K562 (cell line): Measurements from ENCODE around the gene AJAP1. TPM values are rescaled to one million over a fixed set of nuclear protein-coding genes. Genes with fewer than 3 reads are reported as not detected.

Source experiments
- ATAC-seq: fragments of 200-7000 bp; cut with Tn5 transposase; 3 replicates; pipeline ENCODE4 v1.9.1; 2020; ENCODE audit warnings: moderate library complexity
- BruUV-seq: library from RNA; stranded (reverse); fragments of 400-500 nt; replicated peaks from 2 replicates; lab custom pipeline; 2021; lab: Mats Ljungman, UMichigan
- CTCF ChIA-PET: fragments of 300-600 bp; formaldehyde crosslinking; extraction: SDS; loops from one replicate; lab custom pipeline; 2021; ENCODE audit warnings: low intra/inter-chr PET ratio; lab: Yijun Ruan, JAX
- POLR2A ChIA-PET: fragments of 300-600, 350-650 bp; sonication (Branson Sonifier 250); formaldehyde crosslinking; extraction: SDS; loops from one replicate; lab custom pipeline; 2021; ENCODE audit warnings: antibody characterized with exemption, inconsistent platforms; lab: Yijun Ruan, JAX
- DNase-seq, 4 experiments: peaks; one replicate each; pipeline versions ENCODE4 v3.0.0 to v3.0.0-alpha.2; 2011 to 2018; ENCODE audit warnings: low spot score in 3 of 4, mixed read lengths in 3 of 4; ENCODE audit errors: extremely low read depth in 1 of 4
- FAIRE-seq: peaks from 2 replicates; lab custom pipeline; 2011; peaks lifted over from hg19 to GRCh38; lab: Jason Lieb, UNC
- H2AFZ ChIP-seq: 2 replicates; pipeline ENCODE4 v1.6.0; 2011; ENCODE audit warnings: low read depth, low read length, control low read depth, inconsistent platforms
- H3K27ac ChIP-seq: fragments of 200-600 bp; 3 replicates; pipeline ENCODE4 v1.8.0; 2011; ENCODE audit warnings: low read depth, mild to moderate bottlenecking, control low read depth, inconsistent platforms, low read length, moderate library complexity, mixed read lengths; ENCODE audit errors: extremely low read depth
- H3K27me3 ChIP-seq, 2 experiments: fragments of 300-600 bp in 1 of 2; 2 replicates in 1 of 2; 3 replicates in 1 of 2; pipeline versions ENCODE4 v1.6.0 to v1.8.0; 2011; ENCODE audit warnings: inconsistent platforms in 2 of 2, low read length in 2 of 2, mild to moderate bottlenecking in 1 of 2, mixed read lengths in 1 of 2, moderate library complexity in 1 of 2; ENCODE audit not compliant: control insufficient read depth in 2 of 2, insufficient read depth in 2 of 2
- H3K36me3 ChIP-seq: fragments of 300-600 bp; 3 replicates; pipeline ENCODE4 v1.8.0; 2011; ENCODE audit warnings: mild to moderate bottlenecking, low read length, inconsistent platforms; ENCODE audit not compliant: control insufficient read depth, insufficient read depth
- H3K4me1 ChIP-seq, 2 experiments: fragments of 200-600 bp in 1 of 2; replicated peaks in 1 of 2; 2 replicates in 1 of 2; 3 replicates in 1 of 2; pipeline versions ENCODE4 v1.5.1 to v1.8.0; 2011; ENCODE audit warnings: inconsistent platforms in 2 of 2, low read length in 2 of 2, mild to moderate bottlenecking in 1 of 2, mixed read lengths in 1 of 2, moderate library complexity in 1 of 2; ENCODE audit not compliant: control insufficient read depth in 2 of 2, insufficient read depth in 2 of 2
- H3K4me2 ChIP-seq: 2 replicates; pipeline ENCODE4 v1.6.1; 2011; ENCODE audit warnings: low read length, control low read depth, inconsistent platforms, mixed read lengths; ENCODE audit not compliant: insufficient read depth
- H3K4me3 ChIP-seq: fragments of 200-600 bp; sonication (generic), shearing (Covaris generic); 2 replicates; pipeline ENCODE4 v1.5.1; 2016; ENCODE audit warnings: control low read depth, inconsistent platforms
- H3K79me2 ChIP-seq: fragments of 200-600 bp; 3 replicates; pipeline ENCODE4 v1.8.0; 2011; ENCODE audit warnings: low read length, inconsistent platforms; ENCODE audit not compliant: control insufficient read depth, insufficient read depth
- H3K9ac ChIP-seq, 2 experiments: 2 replicates each; pipeline versions ENCODE4 v1.6.0 to v1.6.1; 2011; ENCODE audit warnings: low read depth in 2 of 2, low read length in 2 of 2, control low read depth in 1 of 2, inconsistent platforms in 1 of 2, mild to moderate bottlenecking in 1 of 2, mixed read lengths in 1 of 2; ENCODE audit not compliant: insufficient read depth in 1 of 2
- H3K9me1 ChIP-seq: one replicate; pipeline ENCODE4 v1.6.0; 2011; ENCODE audit warnings: inconsistent platforms, mild to moderate bottlenecking, low read length, moderate library complexity; ENCODE audit not compliant: control insufficient read depth, insufficient read depth
- H3K9me3 ChIP-seq: replicated peaks from 2 replicates; pipeline ENCODE4 v1.5.1; 2011; ENCODE audit warnings: low read depth, low read length, inconsistent platforms; ENCODE audit not compliant: control insufficient read depth, insufficient read depth
- H4K20me1 ChIP-seq: replicated peaks from 2 replicates; pipeline ENCODE4 v1.6.1; 2011; ENCODE audit warnings: low read length, inconsistent platforms, mixed read lengths; ENCODE audit not compliant: control insufficient read depth, insufficient read depth
- DLX4 ChIP-seq: fragments of 250-450 bp; sonication (Bioruptor Pico); IDR thresholded peaks from 2 replicates; pipeline ENCODE4 v1.6.1; 2021; ENCODE audit warnings: mild to moderate bottlenecking
- SUPT5H ChIP-seq: fragments of 450-650 bp; IDR thresholded peaks from 2 replicates; pipeline ENCODE4 v1.6.1; 2016
- TAF9B ChIP-seq: fragments of 450-650 bp; IDR thresholded peaks from 2 replicates; pipeline ENCODE4 v1.6.1; 2018; ENCODE audit warnings: mild to moderate bottlenecking; ENCODE audit not compliant: partially characterized antibody
- WGBS: fragments of 100-300 bp; shearing (Covaris generic); methylation state at CpG from one replicate; pipeline ENCODE4 v1.1.6; 2016; ENCODE audit warnings: low coverage, mixed read lengths; ENCODE audit not compliant: insufficient coverage; ENCODE audit errors: missing lambda C conversion rate; 5-methylcytosine and 5-hydroxymethylcytosine counted together
- in situ Hi-C: fragments of 300-500 bp; cut with MboI; formaldehyde crosslinking; loops from 4 replicates; pipeline ENCODE4 v1.15.0; 2018; ENCODE audit warnings: inconsistent platforms, mixed read lengths
- intact Hi-C: fragments of 100-400 bp; cut with micrococcal nuclease; formaldehyde crosslinking; loops from 2 replicates; pipeline ENCODE4 v1.14.2; 2022
- polyA plus RNA-seq, 8 experiments: library from polyadenylated mRNA; depleted of rRNA in 4 of 8; stranded (reverse) in 5 of 8; unstranded in 3 of 8; fragments of >200 nt; fragmentation: Nextera tagmentation in 2 of 8; fragmentation: Illumina TruSeq in 1 of 8; extraction: Ambion mirVana in 2 of 8; extraction: Trizol in 1 of 8; gene quantifications; 2 replicates each; pipeline versions ENCODE4 v1.2.1 to v1.2.3, GENCODE V29; 2011 to 2014; ENCODE audit warnings: inconsistent platforms in 1 of 8, missing spikeins in 1 of 8
- total RNA-seq, 7 experiments: library from RNA; depleted of rRNA in 6 of 7; stranded (reverse); fragments of >200 nt in 6 of 7; fragmentation: Illumina TruSeq in 2 of 7; extraction: Trizol in 2 of 7; gene quantifications; 2 replicates each; pipeline versions ENCODE4 v1.2.1 to v1.2.3, GENCODE V29; 2011 to 2021; ENCODE audit warnings: low replicate concordance in 1 of 7
- TF ChIP-seq, protein P1 (sequence below): sonication (generic); formaldehyde crosslinking; IDR thresholded peaks from 2 replicates; pipeline ENCODE4 v1.4.0; 2020; ENCODE audit warnings: mild to moderate bottlenecking, missing genetic modification reagents
- TF ChIP-seq, protein P2 (sequence below): fragments of 200-400 bp; formaldehyde crosslinking; IDR thresholded peaks from 2 replicates; pipeline ENCODE4 v1.6.1; 2017; ENCODE audit warnings: mild to moderate bottlenecking, low read depth, low read length, moderate library complexity

Gene AJAP1
- total and polyA plus RNA-seq, 9 of the 15 experiments (the other 6 are each of a cell fraction or from before 2014, with no cell fraction given): not detected

DNA sequence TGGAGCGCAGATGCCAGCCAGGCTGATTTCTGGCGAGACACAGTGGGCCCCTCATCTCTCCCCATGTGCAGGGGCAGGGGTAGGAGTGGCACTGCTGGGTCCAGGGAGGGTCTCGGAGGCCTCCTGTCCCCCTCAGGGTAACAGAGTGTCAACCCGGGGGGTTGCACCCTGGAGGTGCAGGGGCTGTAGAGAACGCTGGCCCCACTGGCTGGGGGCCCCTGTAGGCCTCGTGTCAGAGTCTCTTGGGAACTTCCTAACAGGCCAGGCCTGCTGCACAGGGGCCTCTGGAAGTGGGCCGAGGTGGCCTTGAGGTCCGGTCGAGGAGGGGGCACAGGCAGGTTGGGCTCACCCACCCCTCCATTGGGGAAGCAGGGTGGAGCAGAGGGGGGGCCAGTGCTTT, 38.9 kb upstream of the AJAP1 start:
- ATAC-seq (no peak), FAIRE-seq (no peak), DNase-seq (no peak)
- intact Hi-C loops (no loop called here), in situ Hi-C loops (no loop called here)
- Histone ChIP-seq H3K9me1 (no peaks in the 10 kb centered on the region), H3K4me2 (no peak overlapping the region), H3K79me2 (no peaks in the 10 kb centered on the region), H3K27ac (no peak overlapping the region), H3K4me1 (no peaks in the 10 kb centered on the region), H4K20me1 (no peaks in the 10 kb centered on the region), H3K9ac (no peak overlapping the region), H3K27me3 (peaks cover 0 to 21% of the 10 kb centered on the region in 2 experiments; a peak in 3 of 5 replicates), H3K36me3 (no peaks in the 10 kb centered on the region), H3K9me3 (no peaks in the 10 kb centered on the region), H2AFZ (no peak overlapping the region), H3K4me3 (no peak overlapping the region)
- ChIA-PET CTCF (no interaction called here), POLR2A (no interaction called here)
- BruUV-seq: no TSS peak
- 0% methylated on average over 9 of the region's 9 CpGs for WGBS
- no peak for TF ChIP-seq TAF9B
- TF ChIP-seq DLX4 (CRISPR knock-in tag): no peak
- TF ChIP-seq, protein P1, sequence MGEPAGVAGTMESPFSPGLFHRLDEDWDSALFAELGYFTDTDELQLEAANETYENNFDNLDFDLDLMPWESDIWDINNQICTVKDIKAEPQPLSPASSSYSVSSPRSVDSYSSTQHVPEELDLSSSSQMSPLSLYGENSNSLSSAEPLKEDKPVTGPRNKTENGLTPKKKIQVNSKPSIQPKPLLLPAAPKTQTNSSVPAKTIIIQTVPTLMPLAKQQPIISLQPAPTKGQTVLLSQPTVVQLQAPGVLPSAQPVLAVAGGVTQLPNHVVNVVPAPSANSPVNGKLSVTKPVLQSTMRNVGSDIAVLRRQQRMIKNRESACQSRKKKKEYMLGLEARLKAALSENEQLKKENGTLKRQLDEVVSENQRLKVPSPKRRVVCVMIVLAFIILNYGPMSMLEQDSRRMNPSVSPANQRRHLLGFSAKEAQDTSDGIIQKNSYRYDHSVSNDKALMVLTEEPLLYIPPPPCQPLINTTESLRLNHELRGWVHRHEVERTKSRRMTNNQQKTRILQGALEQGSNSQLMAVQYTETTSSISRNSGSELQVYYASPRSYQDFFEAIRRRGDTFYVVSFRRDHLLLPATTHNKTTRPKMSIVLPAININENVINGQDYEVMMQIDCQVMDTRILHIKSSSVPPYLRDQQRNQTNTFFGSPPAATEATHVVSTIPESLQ (CRISPR knock-in tag): no peak
- TF ChIP-seq, protein P2, sequence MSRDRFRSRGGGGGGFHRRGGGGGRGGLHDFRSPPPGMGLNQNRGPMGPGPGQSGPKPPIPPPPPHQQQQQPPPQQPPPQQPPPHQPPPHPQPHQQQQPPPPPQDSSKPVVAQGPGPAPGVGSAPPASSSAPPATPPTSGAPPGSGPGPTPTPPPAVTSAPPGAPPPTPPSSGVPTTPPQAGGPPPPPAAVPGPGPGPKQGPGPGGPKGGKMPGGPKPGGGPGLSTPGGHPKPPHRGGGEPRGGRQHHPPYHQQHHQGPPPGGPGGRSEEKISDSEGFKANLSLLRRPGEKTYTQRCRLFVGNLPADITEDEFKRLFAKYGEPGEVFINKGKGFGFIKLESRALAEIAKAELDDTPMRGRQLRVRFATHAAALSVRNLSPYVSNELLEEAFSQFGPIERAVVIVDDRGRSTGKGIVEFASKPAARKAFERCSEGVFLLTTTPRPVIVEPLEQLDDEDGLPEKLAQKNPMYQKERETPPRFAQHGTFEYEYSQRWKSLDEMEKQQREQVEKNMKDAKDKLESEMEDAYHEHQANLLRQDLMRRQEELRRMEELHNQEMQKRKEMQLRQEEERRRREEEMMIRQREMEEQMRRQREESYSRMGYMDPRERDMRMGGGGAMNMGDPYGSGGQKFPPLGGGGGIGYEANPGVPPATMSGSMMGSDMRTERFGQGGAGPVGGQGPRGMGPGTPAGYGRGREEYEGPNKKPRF: no peak
- TF ChIP-seq SUPT5H: no peak
